B cell (primary cell): ENCODE measurements around the gene SPEN.

Experiments used
- EZH2 ChIP-seq: IDR thresholded peaks from 2 replicates; pipeline ENCODE4 v1.6.1; 2012; ENCODE audit warnings: borderline replicate concordance, low read depth, mild to moderate bottlenecking, moderate library complexity, low read length; ENCODE audit not compliant: insufficient read depth, poor library complexity, severe bottlenecking
- TF ChIP-seq, protein P1 (sequence below): fragments of 200-600 bp; IDR thresholded peaks from one replicate; pipeline ENCODE4 v1.8.0; 2022; ENCODE audit warnings: antibody characterized with exemption, mild to moderate bottlenecking

DNA sequence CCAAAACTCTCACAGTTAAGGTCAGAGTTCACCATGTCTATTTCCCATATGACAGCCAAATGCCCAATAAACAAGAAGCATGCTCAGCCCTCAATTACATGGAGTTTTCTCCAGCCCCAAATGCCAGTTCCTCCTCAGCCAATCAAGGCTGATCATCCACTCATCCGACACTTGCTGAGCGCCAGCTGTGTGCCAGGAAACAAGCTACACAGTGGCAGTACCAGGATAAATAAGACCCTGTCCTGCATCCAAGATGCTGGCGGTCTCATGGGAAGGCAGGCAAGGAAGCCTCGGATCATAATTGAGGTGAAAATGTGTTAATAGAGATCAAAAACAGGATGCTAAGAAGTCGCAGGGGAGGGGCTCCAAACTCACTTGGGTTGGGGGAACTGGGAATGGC lies 120.7 kb downstream of the SPEN start:
- TF ChIP-seq, protein P1, sequence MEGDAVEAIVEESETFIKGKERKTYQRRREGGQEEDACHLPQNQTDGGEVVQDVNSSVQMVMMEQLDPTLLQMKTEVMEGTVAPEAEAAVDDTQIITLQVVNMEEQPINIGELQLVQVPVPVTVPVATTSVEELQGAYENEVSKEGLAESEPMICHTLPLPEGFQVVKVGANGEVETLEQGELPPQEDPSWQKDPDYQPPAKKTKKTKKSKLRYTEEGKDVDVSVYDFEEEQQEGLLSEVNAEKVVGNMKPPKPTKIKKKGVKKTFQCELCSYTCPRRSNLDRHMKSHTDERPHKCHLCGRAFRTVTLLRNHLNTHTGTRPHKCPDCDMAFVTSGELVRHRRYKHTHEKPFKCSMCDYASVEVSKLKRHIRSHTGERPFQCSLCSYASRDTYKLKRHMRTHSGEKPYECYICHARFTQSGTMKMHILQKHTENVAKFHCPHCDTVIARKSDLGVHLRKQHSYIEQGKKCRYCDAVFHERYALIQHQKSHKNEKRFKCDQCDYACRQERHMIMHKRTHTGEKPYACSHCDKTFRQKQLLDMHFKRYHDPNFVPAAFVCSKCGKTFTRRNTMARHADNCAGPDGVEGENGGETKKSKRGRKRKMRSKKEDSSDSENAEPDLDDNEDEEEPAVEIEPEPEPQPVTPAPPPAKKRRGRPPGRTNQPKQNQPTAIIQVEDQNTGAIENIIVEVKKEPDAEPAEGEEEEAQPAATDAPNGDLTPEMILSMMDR: no peak
- TF ChIP-seq EZH2: no peak
